HepG2 (cell line): ENCODE measurements around the gene ANTXR1. TPM values are rescaled to one million over a fixed set of nuclear protein-coding genes. Genes with fewer than 3 reads are reported as not detected.

Experiments
- ATF1 ChIP-seq: IDR thresholded peaks from 2 replicates; pipeline ENCODE4 v1.6.1; 2016; ENCODE audit warnings: mild to moderate bottlenecking, control low read depth
- ATF5 ChIP-seq: sonication (generic); formaldehyde crosslinking; IDR thresholded peaks from 2 replicates; pipeline ENCODE4 v1.4.0; 2020; ENCODE audit warnings: mild to moderate bottlenecking, low read depth, missing genetic modification reagents
- ATF7 ChIP-seq, 2 experiments: fragments of 450-650 bp in 1 of 2; sonication (generic) in 1 of 2; formaldehyde crosslinking in 1 of 2; IDR thresholded peaks; 2 replicates each; pipeline versions ENCODE4 v1.4.0 to v1.6.1; 2016 to 2020; ENCODE audit warnings: antibody characterized with exemption in 1 of 2, mild to moderate bottlenecking in 1 of 2, missing genetic modification reagents in 1 of 2
- BATF2 ChIP-seq: sonication (generic); formaldehyde crosslinking; IDR thresholded peaks from 2 replicates; pipeline ENCODE4 v1.8.0; 2022; ENCODE audit warnings: mild to moderate bottlenecking, missing genetic modification reagents, moderate library complexity
- BRF2 ChIP-seq: sonication (generic); formaldehyde crosslinking; IDR thresholded peaks from 2 replicates; pipeline ENCODE4 v1.8.1; 2022; ENCODE audit warnings: mild to moderate bottlenecking, missing genetic modification reagents
- HOMEZ ChIP-seq: IDR thresholded peaks from 2 replicates; pipeline ENCODE4 v1.6.1; 2016; ENCODE audit warnings: low read depth
- HOXA9 ChIP-seq: sonication (generic); formaldehyde crosslinking; IDR thresholded peaks from 2 replicates; pipeline ENCODE4 v1.8.1; 2022; ENCODE audit warnings: missing genetic modification reagents, mild to moderate bottlenecking, moderate library complexity, borderline replicate concordance
- KDM6A ChIP-seq: IDR thresholded peaks from 2 replicates; pipeline ENCODE4 v1.6.1; 2016; ENCODE audit warnings: low read depth
- MEIS1 ChIP-seq: sonication (generic); formaldehyde crosslinking; IDR thresholded peaks from 2 replicates; pipeline ENCODE4 v1.9.0; 2021; ENCODE audit warnings: mild to moderate bottlenecking, missing genetic modification reagents, moderate library complexity, borderline replicate concordance
- MZF1 ChIP-seq: sonication (generic); formaldehyde crosslinking; IDR thresholded peaks from 2 replicates; pipeline ENCODE4 v1.8.1; 2023; ENCODE audit warnings: mild to moderate bottlenecking, missing genetic modification reagents, borderline replicate concordance
- NFKBIZ ChIP-seq: IDR thresholded peaks from 2 replicates; pipeline ENCODE4 v1.6.1; 2018; ENCODE audit warnings: missing genetic modification reagents, missing compliant biosample characterization
- PCBP1 ChIP-seq: fragments of 200-400 bp; formaldehyde crosslinking; IDR thresholded peaks from 2 replicates; pipeline ENCODE4 v1.6.1; 2017; ENCODE audit warnings: mild to moderate bottlenecking, low read depth, low read length, borderline replicate concordance
- PITX1 ChIP-seq: sonication (generic); formaldehyde crosslinking; IDR thresholded peaks from 2 replicates; pipeline ENCODE4 v1.5.1; 2020; ENCODE audit warnings: mild to moderate bottlenecking, missing genetic modification reagents
- PRPF4 ChIP-seq: fragments of 200-400 bp; formaldehyde crosslinking; IDR thresholded peaks from 2 replicates; pipeline ENCODE4 v1.6.1; 2016; ENCODE audit warnings: low read length, low read depth; ENCODE audit not compliant: poor library complexity, severe bottlenecking
- SP140L ChIP-seq: sonication (generic); formaldehyde crosslinking; IDR thresholded peaks from 2 replicates; pipeline ENCODE4 v1.4.0; 2020; ENCODE audit warnings: missing genetic modification reagents, borderline replicate concordance
- ZBTB43 ChIP-seq: sonication (generic); formaldehyde crosslinking; conservative IDR thresholded peaks from 2 replicates; pipeline ENCODE4 v1.4.0; 2020; ENCODE audit warnings: missing genetic modification reagents
- ZBTB44 ChIP-seq: sonication (generic); formaldehyde crosslinking; IDR thresholded peaks from 2 replicates; pipeline ENCODE4 v1.4.0; 2020; ENCODE audit warnings: missing genetic modification reagents
- ZFAT ChIP-seq: sonication (generic); formaldehyde crosslinking; conservative IDR thresholded peaks from 2 replicates; pipeline ENCODE4 v1.8.1; 2023; ENCODE audit warnings: missing genetic modification reagents, inconsistent platforms
- ZNF33A ChIP-seq: sonication (generic); formaldehyde crosslinking; IDR thresholded peaks from 2 replicates; pipeline ENCODE4 v1.5.1; 2020; ENCODE audit warnings: missing genetic modification reagents, mild to moderate bottlenecking, moderate library complexity, borderline replicate concordance
- ZNF430 ChIP-seq: sonication (generic); formaldehyde crosslinking; IDR thresholded peaks from 2 replicates; pipeline ENCODE4 v1.9.0; 2021; ENCODE audit warnings: mild to moderate bottlenecking, missing genetic modification reagents
- ZNF460 ChIP-seq: sonication (generic); formaldehyde crosslinking; IDR thresholded peaks from 2 replicates; pipeline ENCODE4 v1.5.1; 2020; ENCODE audit warnings: missing genetic modification reagents, mild to moderate bottlenecking, borderline replicate concordance
- ZNF496 ChIP-seq: sonication (generic); formaldehyde crosslinking; IDR thresholded peaks from 2 replicates; pipeline ENCODE4 v1.8.1; 2023; ENCODE audit warnings: mild to moderate bottlenecking, moderate library complexity, missing genetic modification reagents; ENCODE audit not compliant: insufficient replicate concordance
- ZNF572 ChIP-seq: sonication (generic); formaldehyde crosslinking; IDR thresholded peaks from 2 replicates; pipeline ENCODE4 v1.5.1; 2020; ENCODE audit warnings: mild to moderate bottlenecking, missing genetic modification reagents
- ZNF788 ChIP-seq: sonication (generic); formaldehyde crosslinking; IDR thresholded peaks from 2 replicates; pipeline ENCODE4 v1.5.0; 2020; ENCODE audit warnings: mild to moderate bottlenecking, missing genetic modification reagents, borderline replicate concordance
- polyA plus RNA-seq, 8 experiments: library from polyadenylated mRNA; depleted of rRNA in 3 of 8; stranded (reverse) in 7 of 8; unstranded in 1 of 8; fragments of >200 nt; fragmentation: Illumina TruSeq in 4 of 8; extraction: Trizol in 4 of 8; gene quantifications; 2 replicates each; pipeline versions ENCODE4 v1.2.1 to v1.2.3, GENCODE V29; 2011 to 2016; ENCODE audit warnings: low read depth in 4 of 8, missing spikeins in 1 of 8, mixed read lengths in 1 of 8; ENCODE audit not compliant: insufficient read depth in 1 of 8
- total RNA-seq, 5 experiments: library from RNA; depleted of rRNA; stranded (reverse); fragments of >200 nt; fragmentation: Illumina TruSeq; extraction: Trizol; gene quantifications; 2 replicates each; pipeline ENCODE4 v1.2.3, GENCODE V29; 2016; ENCODE audit warnings: low read depth in 1 of 5

The ANTXR1 gene
- total and polyA plus RNA-seq, 2 of the 13 experiments (the other 11 are each of a cell fraction or from before 2014, with no cell fraction given) = 4.5 to 12.7 TPM

GRCh38 chr2:69200107-69200520 is 187.1 kb downstream of the ANTXR1 start (continued):
- TF ChIP-seq ATF5 (CRISPR knock-in tag) (no peak), ZBTB44 (CRISPR knock-in tag) (no peak), PRPF4 (no peak), ZNF788 (CRISPR knock-in tag) (no peak), ZNF460 (no peak), ZNF496 (CRISPR knock-in tag) (no peak), ZFAT (no peak), MEIS1 (CRISPR knock-in tag) (no peak), BATF2 (CRISPR knock-in tag) (no peak), ATF7 (IDR thresholded peaks at IDR 0.05) (no peak), ATF7 (CRISPR knock-in tag; IDR thresholded peaks at IDR 0.05) (no peak), HOXA9 (CRISPR knock-in tag) (no peak), ZNF430 (CRISPR knock-in tag) (0 out of 2 replicates have a peak, but pooled peaks have one; percentile 53), ZBTB43 (no peak), ZNF572 (CRISPR knock-in tag) (no peak), NFKBIZ (CRISPR knock-in tag) (peak; percentile 62; the same call in 1 of the 2 replicates), SP140L (no peak), KDM6A (peak; percentile 25; the same call in 1 of the 2 replicates), HOMEZ (CRISPR knock-in tag) (peak; percentile 80), ATF1 (CRISPR knock-in tag) (no peak), PCBP1 (no peak), ZNF33A (CRISPR knock-in tag) (no peak), PITX1 (no peak), MZF1 (no peak), BRF2 (CRISPR knock-in tag) (no peak)
